GM13977 (cell line): ENCODE data around the gene TEAD1.

Source experiments
- DNase-seq: peaks from one replicate; pipeline ENCODE4 v3.0.0; 2012; ENCODE audit warnings: low spot score
- in situ Hi-C: fragments of 300-500 bp; cut with MboI; formaldehyde crosslinking; loops from one replicate; pipeline ENCODE4 v1.12.0; 2022; ENCODE audit warnings: low sequenced_read_pairs, low pct_unique_long_range_greater_than_20kb, mixed read lengths, inconsistent platforms; ENCODE audit not compliant: unreplicated experiment
- TF ChIP-seq, protein P1 (sequence below): IDR thresholded peaks from 2 replicates; pipeline ENCODE4 v1.5.1; 2012; ENCODE audit warnings: mild to moderate bottlenecking, control low read depth; ENCODE audit not compliant: insufficient read depth; ENCODE audit errors: extremely low read depth, missing control alignments

The TEAD1 gene

DNA sequence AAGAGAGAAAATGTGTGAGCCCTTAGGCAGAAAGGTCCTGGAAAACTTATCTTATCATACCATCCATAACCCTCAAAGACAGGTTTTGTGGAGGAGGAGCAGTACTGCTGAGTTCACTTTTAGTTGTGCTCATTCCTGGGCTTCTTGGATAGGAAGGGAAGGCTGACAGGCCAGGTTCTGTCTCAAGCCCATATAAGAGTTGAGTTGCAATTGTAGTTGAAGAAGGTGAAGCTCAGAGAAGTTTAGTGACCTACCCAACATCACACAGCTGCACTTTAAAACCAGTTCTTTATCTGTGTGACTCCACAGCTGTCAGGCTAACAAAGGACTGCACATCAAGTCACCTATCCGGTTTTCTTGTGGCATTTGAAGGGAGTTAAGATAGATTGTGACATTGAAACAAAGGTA, 13.0 kb downstream of the TEAD1 start:
- no peak for DNase-seq

DNA sequence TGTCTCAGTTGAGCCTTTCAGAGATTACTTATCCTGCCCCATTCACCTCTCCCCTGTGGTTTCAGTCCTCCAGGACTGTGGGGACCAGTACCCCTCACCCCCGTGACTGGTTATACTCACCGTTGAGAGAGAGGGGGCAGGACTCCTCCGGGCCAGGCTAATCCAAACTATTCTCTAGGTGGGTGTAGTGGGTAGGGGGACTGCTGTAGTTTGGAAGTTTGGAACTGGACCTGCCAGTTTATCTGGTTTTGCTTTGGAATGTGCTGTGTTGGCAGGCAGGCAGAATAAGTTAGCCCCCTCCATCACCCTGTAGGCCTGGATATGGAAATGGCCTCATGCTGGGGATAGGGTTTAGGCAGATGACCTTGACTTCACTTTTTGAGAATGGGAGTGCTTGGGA, 13.5 kb downstream of the TEAD1 start:
- TF ChIP-seq, protein P1, sequence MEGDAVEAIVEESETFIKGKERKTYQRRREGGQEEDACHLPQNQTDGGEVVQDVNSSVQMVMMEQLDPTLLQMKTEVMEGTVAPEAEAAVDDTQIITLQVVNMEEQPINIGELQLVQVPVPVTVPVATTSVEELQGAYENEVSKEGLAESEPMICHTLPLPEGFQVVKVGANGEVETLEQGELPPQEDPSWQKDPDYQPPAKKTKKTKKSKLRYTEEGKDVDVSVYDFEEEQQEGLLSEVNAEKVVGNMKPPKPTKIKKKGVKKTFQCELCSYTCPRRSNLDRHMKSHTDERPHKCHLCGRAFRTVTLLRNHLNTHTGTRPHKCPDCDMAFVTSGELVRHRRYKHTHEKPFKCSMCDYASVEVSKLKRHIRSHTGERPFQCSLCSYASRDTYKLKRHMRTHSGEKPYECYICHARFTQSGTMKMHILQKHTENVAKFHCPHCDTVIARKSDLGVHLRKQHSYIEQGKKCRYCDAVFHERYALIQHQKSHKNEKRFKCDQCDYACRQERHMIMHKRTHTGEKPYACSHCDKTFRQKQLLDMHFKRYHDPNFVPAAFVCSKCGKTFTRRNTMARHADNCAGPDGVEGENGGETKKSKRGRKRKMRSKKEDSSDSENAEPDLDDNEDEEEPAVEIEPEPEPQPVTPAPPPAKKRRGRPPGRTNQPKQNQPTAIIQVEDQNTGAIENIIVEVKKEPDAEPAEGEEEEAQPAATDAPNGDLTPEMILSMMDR: no peak
- DNase-seq: no peak
- in situ Hi-C loops: no loop called here

More for the DNA sequence above, 13.0 kb downstream of the TEAD1 start:
- TF ChIP-seq, protein P1: no peak
- in situ Hi-C loops: no loop called here

DNA sequence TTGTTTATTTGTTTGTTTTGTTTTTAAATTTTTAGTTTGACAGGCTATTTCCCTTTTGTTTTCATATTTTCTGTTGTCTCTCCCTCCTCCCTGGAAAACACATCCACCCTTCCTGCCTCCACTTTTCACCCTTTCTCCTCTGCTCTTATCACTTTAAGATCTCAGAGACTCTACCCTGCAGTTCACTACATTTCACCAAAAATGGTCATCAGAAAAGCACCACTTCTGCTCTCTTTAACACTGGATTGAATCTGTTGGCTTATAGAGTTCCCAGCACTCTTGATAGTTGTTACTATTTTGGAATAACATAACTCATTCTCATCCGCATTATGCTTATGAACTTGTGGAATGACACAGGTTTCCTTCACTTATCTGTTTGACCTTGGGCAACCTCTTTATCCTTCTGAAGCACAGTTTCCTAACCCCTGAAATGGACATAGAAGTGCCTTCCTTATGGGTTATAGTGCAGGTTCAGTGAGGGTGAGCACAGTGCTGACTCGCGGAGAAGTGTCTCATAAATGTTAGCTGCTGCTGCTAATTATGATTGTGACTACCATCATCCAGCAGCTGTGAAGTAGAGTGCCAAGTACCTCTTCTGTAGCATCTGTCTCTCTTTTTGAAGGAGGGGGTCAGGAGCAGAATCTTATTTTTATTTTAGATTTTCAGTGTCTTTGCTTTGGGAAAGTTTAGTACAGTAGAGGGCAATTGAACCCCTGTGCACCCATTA, 15.0 kb downstream of the TEAD1 start:
- no peak for DNase-seq
- in situ Hi-C loops: no loop called here
- TF ChIP-seq, protein P1: no peak

DNA sequence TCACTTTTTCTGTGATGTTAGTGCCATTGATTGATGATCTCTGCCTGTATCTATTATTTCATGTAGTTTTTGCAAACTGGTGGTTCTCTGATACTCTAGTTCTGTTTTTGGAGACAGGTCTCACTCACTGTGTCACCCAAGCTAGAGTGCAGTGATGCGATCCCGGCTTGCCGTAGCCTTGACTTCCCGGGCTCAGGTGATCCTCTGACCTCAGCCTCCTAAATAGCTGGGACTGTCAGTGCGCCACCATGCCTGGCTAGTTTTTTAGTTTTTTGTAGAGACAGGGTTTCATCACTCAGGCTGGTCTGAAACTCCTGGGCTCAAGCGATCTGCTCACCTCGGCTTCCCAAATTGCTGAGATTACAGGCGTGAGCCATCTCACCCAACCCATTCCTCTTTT, 16.4 kb downstream of the TEAD1 start:
- in situ Hi-C loops: no loop called here
- DNase-seq: no peak
- TF ChIP-seq, protein P1: no peak

DNA sequence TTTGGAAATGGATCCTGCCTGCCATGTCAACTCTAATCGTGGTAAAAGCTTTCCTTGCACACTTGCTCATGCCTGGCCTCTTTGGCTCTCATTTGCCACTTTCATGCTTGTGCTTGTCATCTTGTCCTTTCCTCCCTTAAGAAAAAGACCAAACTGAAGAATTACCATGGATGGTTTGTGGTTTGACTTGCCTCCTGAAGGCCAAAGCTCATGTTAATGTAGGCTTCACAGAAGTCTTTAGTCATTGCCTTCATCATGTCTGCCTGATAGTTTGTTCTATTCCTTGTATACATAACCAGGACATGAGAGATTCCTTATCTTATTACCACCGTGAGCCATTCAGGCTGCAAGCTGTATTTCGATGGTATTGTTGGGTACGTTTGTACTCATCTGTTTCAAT, 17.3 kb downstream of the TEAD1 start:
- DNase-seq: no peak
- TF ChIP-seq, protein P1: no peak
- in situ Hi-C loops: no loop called here

DNA sequence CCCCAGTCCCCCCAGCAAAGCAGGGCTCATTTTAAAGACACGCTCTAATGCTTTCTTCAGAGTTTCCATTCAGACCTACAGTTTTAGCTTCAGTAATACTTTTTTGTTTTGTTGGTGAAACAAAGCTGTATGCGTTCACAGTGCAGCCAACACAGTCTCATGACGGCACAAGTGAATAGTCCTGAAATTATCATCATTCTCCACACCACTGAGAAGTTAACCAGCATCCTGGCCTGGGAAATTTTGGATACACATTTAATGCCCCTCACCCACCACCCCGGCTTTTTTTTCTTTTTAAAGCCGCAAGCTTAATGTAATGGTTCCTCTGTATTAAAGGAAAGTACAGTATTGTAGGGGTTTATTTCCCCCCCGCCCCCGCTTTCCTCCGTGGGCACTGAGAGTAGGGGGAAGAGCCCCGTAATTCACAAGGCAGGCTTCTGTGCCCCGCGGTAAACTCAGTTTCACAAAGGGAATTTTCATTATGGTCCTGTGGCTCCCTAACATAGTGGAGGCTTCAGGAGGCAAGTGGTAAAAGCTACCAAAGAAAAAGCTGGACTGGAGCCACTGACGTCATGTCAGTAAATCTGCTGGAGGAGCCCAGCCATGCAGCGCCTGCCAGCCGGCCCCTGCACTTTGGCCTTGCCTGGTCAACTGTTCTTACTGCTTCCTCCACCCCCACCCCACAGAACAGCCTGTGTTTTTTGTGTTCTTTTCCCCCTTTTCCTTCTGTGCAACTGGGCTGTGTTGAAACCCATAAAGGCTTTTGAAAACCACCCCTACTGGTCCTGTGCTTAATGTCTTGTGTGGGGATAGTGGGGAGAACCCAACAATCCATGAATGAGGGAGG, 18.2 kb downstream of the TEAD1 start:
- TF ChIP-seq, protein P1: no peak
- in situ Hi-C loops: no loop called here
- DNase-seq: no peak
